ENCODE results near the gene HSPA4L.

The HSPA4L gene

GRCh38 chr4:127870281-127870680 lies 88.2 kb downstream of the HSPA4L start:
- DNase-seq (ENCODE audit: low spot score) = no peak

- peak; percentile 37 for DNase-seq (ENCODE audit: low spot score)
These were observed 88.6 kb downstream of the HSPA4L start for GRCh38 chr4:127870688-127871087.

- no peak for DNase-seq (ENCODE audit: low spot score)
These were observed 93.7 kb downstream of the HSPA4L start for GRCh38 chr4:127875791-127876190.

GRCh38 chr4:127880763-127881562 lies 98.8 kb downstream of the HSPA4L start, which contains the start of gene PLK4:
PLK4 (plus strand) TSS chr4:127880893; CDS start chr4:127881135, 242 bp downstream.
- peak; percentile 98 for DNase-seq (ENCODE audit: low spot score)

- no peak for DNase-seq (ENCODE audit: low spot score)
These were observed 99.4 kb downstream of the HSPA4L start for GRCh38 chr4:127881563-127881864.

- no peak for DNase-seq (ENCODE audit: low spot score)
These were observed 106.4 kb downstream of the HSPA4L start for GRCh38 chr4:127888559-127888958.

GRCh38 chr4:127889903-127890302 lies 107.8 kb downstream of the HSPA4L start:
- DNase-seq (ENCODE audit: low spot score) = no peak
